Mesenchymal stem cell (in vitro differentiated cells and primary cell): ENCODE measurements around the gene CCNF.

Experiments used
- DNase-seq: peaks from one replicate; pipeline ENCODE4 v3.0.0-alpha.2; 2013
- H2AFZ ChIP-seq: one replicate; pipeline ENCODE4 v1.6.1; 2013; ENCODE audit warnings: low read depth, mild to moderate bottlenecking, control low read depth, inconsistent platforms, low read length, moderate library complexity
- H2AK5ac ChIP-seq: 2 replicates; pipeline ENCODE4 v1.6.1; 2013; ENCODE audit warnings: low read length, moderate library complexity, mild to moderate bottlenecking, inconsistent platforms; ENCODE audit not compliant: severe bottlenecking
- H2BK120ac ChIP-seq: one replicate; pipeline ENCODE4 v1.6.1; 2013; ENCODE audit warnings: low read depth, mild to moderate bottlenecking, inconsistent platforms, low read length, moderate library complexity
- H2BK12ac ChIP-seq, 2 experiments: one replicate each; pipeline ENCODE4 v1.6.1; 2013; ENCODE audit warnings: inconsistent platforms in 2 of 2, low read length in 2 of 2, mild to moderate bottlenecking in 2 of 2, moderate library complexity in 2 of 2, control low read depth in 1 of 2
- H2BK15ac ChIP-seq: one replicate; pipeline ENCODE4 v1.6.1; 2013; ENCODE audit warnings: mild to moderate bottlenecking, low read depth, inconsistent platforms; ENCODE audit not compliant: poor library complexity, severe bottlenecking
- H2BK5ac ChIP-seq: 2 replicates; pipeline ENCODE4 v1.6.1; 2013; ENCODE audit warnings: low read depth, mild to moderate bottlenecking, low read length, control low read depth, inconsistent platforms; ENCODE audit not compliant: poor library complexity, severe bottlenecking
- H3K14ac ChIP-seq, 2 experiments: one replicate each; pipeline ENCODE4 v1.6.1; 2013; ENCODE audit warnings: inconsistent platforms in 2 of 2, low read length in 2 of 2, control low read depth in 1 of 2, mild to moderate bottlenecking in 1 of 2, moderate library complexity in 1 of 2
- H3K18ac ChIP-seq, 2 experiments: one replicate each; pipeline ENCODE4 v1.6.1; 2013; ENCODE audit warnings: inconsistent platforms in 2 of 2, low read length in 2 of 2, control low read depth in 1 of 2, low read depth in 1 of 2, mild to moderate bottlenecking in 1 of 2
- H3K23ac ChIP-seq, 2 experiments: one replicate each; pipeline ENCODE4 v1.6.1; 2013; ENCODE audit warnings: inconsistent platforms in 2 of 2, low read length in 2 of 2, mild to moderate bottlenecking in 2 of 2, moderate library complexity in 2 of 2, control low read depth in 1 of 2
- H3K27ac ChIP-seq: 2 replicates; pipeline ENCODE4 v1.5.1; 2013; ENCODE audit warnings: mild to moderate bottlenecking, moderate library complexity, low read length, control low read depth, inconsistent platforms; ENCODE audit not compliant: poor library complexity, severe bottlenecking
- H3K27me3 ChIP-seq, 2 experiments: 2 replicates each; pipeline versions ENCODE4 v1.6.1 to v1.7.0; 2013; ENCODE audit warnings: low read length in 2 of 2, mild to moderate bottlenecking in 2 of 2, moderate library complexity in 2 of 2, control low read depth in 1 of 2, inconsistent platforms in 1 of 2; ENCODE audit not compliant: control insufficient read depth in 1 of 2, insufficient read depth in 1 of 2
- H3K36me3 ChIP-seq, 2 experiments: 2 replicates each; pipeline versions ENCODE4 v1.6.1 to v1.7.0; 2013; ENCODE audit warnings: low read length in 2 of 2, control low read depth in 1 of 2, inconsistent platforms in 1 of 2, low read depth in 1 of 2, mild to moderate bottlenecking in 1 of 2; ENCODE audit not compliant: insufficient read depth in 2 of 2, control insufficient read depth in 1 of 2
- H3K4ac ChIP-seq, 2 experiments: one replicate each; pipeline ENCODE4 v1.6.1; 2013; ENCODE audit warnings: inconsistent platforms in 2 of 2, low read length in 2 of 2, mild to moderate bottlenecking in 2 of 2, moderate library complexity in 2 of 2, control low read depth in 1 of 2, low read depth in 1 of 2
- H3K4me1 ChIP-seq: 2 replicates; pipeline ENCODE4 v1.6.1; 2013; ENCODE audit warnings: low read depth, low read length, control low read depth; ENCODE audit not compliant: control insufficient read depth, insufficient read depth
- H3K4me2 ChIP-seq: 2 replicates; pipeline ENCODE4 v1.6.1; 2013; ENCODE audit warnings: low read length, mild to moderate bottlenecking, inconsistent platforms; ENCODE audit not compliant: poor library complexity, severe bottlenecking
- H3K4me3 ChIP-seq, 2 experiments: 2 replicates each; pipeline versions ENCODE4 v1.5.1 to v1.7.0; 2013; ENCODE audit warnings: low read length in 2 of 2, mild to moderate bottlenecking in 2 of 2, control low read depth in 1 of 2, low read depth in 1 of 2; ENCODE audit not compliant: insufficient read depth in 1 of 2
- H3K79me1 ChIP-seq: replicated peaks from 2 replicates; pipeline ENCODE4 v1.6.1; 2013; ENCODE audit warnings: mild to moderate bottlenecking, control low read depth, low read length, inconsistent platforms; ENCODE audit not compliant: poor library complexity, severe bottlenecking
- H3K9ac ChIP-seq: 2 replicates; pipeline ENCODE4 v1.7.0; 2013; ENCODE audit warnings: mild to moderate bottlenecking, low read length, moderate library complexity
- H3K9me3 ChIP-seq: 2 replicates; pipeline ENCODE4 v1.7.0; 2013; ENCODE audit warnings: mild to moderate bottlenecking, low read length; ENCODE audit not compliant: control insufficient read depth
- H4K8ac ChIP-seq: one replicate; pipeline ENCODE4 v1.6.1; 2013; ENCODE audit warnings: inconsistent platforms, mild to moderate bottlenecking, low read length, moderate library complexity
- H4K91ac ChIP-seq: one replicate; pipeline ENCODE4 v1.6.1; 2013; ENCODE audit warnings: mild to moderate bottlenecking, low read length, inconsistent platforms
- WGBS: methylation state at CpG from one replicate; pipeline ENCODE4 v1.1.7; 2013; ENCODE audit warnings: mixed read lengths; 5-methylcytosine and 5-hydroxymethylcytosine counted together

Gene CCNF

DNA sequence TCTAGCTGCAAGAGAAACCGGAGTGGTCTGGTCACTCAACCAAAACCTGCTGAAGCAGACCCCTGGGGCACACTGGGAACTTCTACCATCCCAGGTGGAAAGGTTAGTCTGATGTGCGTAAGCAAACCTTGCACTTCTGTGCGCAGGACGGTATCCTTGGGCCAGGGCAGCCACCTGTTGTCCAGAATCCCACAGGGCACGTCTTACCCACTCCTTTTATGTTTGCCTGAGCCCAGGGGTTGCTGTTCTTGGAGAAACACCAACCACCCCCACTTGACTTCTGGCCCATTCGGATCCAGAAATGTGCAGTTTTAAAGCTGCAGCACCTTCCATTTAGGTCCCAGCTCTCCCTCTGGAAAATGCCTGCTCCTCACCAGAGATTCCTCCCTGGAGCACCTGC, 64.4 kb downstream of the CCNF start:
- Histone ChIP-seq H3K27me3 (no peaks in the 10 kb centered on the region), H3K27ac (no peak overlapping the region), H3K14ac (no peak overlapping the region), H3K9ac (no peak overlapping the region), H3K4me3 (no peak overlapping the region), H3K23ac (no peak overlapping the region), H3K9me3 (no peaks in the 10 kb centered on the region), H4K91ac (no peak overlapping the region), H3K18ac (no peak overlapping the region), H2BK15ac (no peak overlapping the region), H2AK5ac (no peak overlapping the region), H2BK5ac (no peak overlapping the region), H3K36me3 (peaks cover 22 to 45% of the 10 kb centered on the region in 2 experiments), H2BK12ac (no peak overlapping the region), H3K4me2 (no peak overlapping the region), H2AFZ (no peak overlapping the region), H3K79me1 (peaks cover 18% of the 10 kb centered on the region), H3K4me1 (peaks cover 12% of the 10 kb centered on the region), H4K8ac (no peak overlapping the region), H3K4ac (no peak overlapping the region), H2BK120ac (no peak overlapping the region)
- no peak for DNase-seq
- 87% methylated on average over 6 of the region's 6 CpGs for WGBS

DNA sequence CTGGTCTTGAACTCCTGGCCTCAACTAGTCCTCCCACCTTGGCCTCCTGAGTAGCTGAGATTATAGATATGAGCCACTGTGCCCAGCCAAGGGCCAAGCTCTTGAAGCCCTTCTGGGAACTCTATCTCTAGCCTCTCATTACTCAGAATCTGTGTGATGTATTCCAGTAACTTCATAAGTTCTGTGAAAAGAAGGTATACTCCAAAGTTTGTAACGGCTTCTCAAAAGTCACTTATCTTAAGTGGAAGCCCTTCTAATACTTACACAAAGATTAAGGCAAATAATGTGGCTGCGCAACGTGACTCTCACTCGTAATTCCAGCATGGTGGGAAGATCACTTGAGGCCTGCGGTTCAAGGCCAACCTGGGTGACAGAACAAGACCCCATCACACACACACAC, 65.4 kb downstream of the CCNF start:
- peaks cover 28 to 53% of the 10 kb centered on the region in 2 experiments for H3K36me3 ChIP-seq
- H4K91ac ChIP-seq: no peak overlapping the region
- H3K9me3 ChIP-seq: no peaks in the 10 kb centered on the region
- no peak overlapping the region for H3K9ac ChIP-seq
- no peak for DNase-seq
- no peak overlapping the region for H3K14ac ChIP-seq
- H3K4me2 ChIP-seq: no peak overlapping the region
- H3K27ac ChIP-seq: no peak overlapping the region
- H2AK5ac ChIP-seq: no peak overlapping the region
- no peak overlapping the region for H3K4me3 ChIP-seq
- no peak overlapping the region for H3K18ac ChIP-seq
- H2BK12ac ChIP-seq: no peak overlapping the region
- H3K79me1 ChIP-seq: peaks cover 18% of the 10 kb centered on the region
- no peak overlapping the region for H2BK120ac ChIP-seq
- H2AFZ ChIP-seq: no peak overlapping the region
- H3K23ac ChIP-seq: no peak overlapping the region
- H3K4ac ChIP-seq: no peak overlapping the region
- H2BK15ac ChIP-seq: no peak overlapping the region
- 88% methylated on average over 5 of the region's 5 CpGs for WGBS
- H3K27me3 ChIP-seq: no peaks in the 10 kb centered on the region
- no peak overlapping the region for H4K8ac ChIP-seq
- no peak overlapping the region for H2BK5ac ChIP-seq
- peaks cover 11% of the 10 kb centered on the region for H3K4me1 ChIP-seq

DNA sequence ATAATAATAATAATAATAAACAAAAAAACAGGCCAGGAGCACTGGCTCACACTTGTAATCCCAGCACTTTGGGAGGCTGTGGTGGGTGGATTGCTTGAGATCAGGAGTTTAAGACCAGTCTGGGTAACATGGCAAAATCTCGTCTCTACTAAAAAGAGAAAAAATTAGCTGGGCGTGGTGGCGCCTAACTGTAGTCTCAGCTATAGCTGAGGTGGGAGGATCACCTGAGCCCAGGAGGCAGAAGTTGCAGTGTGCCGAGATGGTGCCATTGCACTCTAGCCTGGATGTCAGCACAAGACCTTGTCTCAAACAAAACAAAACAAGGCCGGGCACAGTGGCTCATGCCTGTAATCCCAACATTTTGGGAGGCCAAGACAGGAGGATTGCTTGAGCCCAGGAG, 65.8 kb downstream of the CCNF start:
- no peak overlapping the region for H3K18ac ChIP-seq
- H3K4me3 ChIP-seq: no peak overlapping the region
- H2BK120ac ChIP-seq: no peak overlapping the region
- H3K9ac ChIP-seq: no peak overlapping the region
- H3K14ac ChIP-seq: no peak overlapping the region
- no peak overlapping the region for H3K27ac ChIP-seq
- H3K4me1 ChIP-seq: peaks cover 13% of the 10 kb centered on the region
- H2AK5ac ChIP-seq: no peak overlapping the region
- H3K23ac ChIP-seq: no peak overlapping the region
- H3K36me3 ChIP-seq: peaks cover 28 to 53% of the 10 kb centered on the region in 2 experiments
- H2AFZ ChIP-seq: no peak overlapping the region
- H2BK5ac ChIP-seq: no peak overlapping the region
- H3K9me3 ChIP-seq: no peaks in the 10 kb centered on the region
- H3K4ac ChIP-seq: no peak overlapping the region
- WGBS: 96% methylated on average over 5 of the region's 5 CpGs
- H4K8ac ChIP-seq: no peak overlapping the region
- H4K91ac ChIP-seq: no peak overlapping the region
- peaks cover 16% of the 10 kb centered on the region for H3K79me1 ChIP-seq
- H3K4me2 ChIP-seq: no peak overlapping the region
- DNase-seq: no peak
- no peak overlapping the region for H2BK15ac ChIP-seq
- H3K27me3 ChIP-seq: no peaks in the 10 kb centered on the region
- H2BK12ac ChIP-seq: no peak overlapping the region

DNA sequence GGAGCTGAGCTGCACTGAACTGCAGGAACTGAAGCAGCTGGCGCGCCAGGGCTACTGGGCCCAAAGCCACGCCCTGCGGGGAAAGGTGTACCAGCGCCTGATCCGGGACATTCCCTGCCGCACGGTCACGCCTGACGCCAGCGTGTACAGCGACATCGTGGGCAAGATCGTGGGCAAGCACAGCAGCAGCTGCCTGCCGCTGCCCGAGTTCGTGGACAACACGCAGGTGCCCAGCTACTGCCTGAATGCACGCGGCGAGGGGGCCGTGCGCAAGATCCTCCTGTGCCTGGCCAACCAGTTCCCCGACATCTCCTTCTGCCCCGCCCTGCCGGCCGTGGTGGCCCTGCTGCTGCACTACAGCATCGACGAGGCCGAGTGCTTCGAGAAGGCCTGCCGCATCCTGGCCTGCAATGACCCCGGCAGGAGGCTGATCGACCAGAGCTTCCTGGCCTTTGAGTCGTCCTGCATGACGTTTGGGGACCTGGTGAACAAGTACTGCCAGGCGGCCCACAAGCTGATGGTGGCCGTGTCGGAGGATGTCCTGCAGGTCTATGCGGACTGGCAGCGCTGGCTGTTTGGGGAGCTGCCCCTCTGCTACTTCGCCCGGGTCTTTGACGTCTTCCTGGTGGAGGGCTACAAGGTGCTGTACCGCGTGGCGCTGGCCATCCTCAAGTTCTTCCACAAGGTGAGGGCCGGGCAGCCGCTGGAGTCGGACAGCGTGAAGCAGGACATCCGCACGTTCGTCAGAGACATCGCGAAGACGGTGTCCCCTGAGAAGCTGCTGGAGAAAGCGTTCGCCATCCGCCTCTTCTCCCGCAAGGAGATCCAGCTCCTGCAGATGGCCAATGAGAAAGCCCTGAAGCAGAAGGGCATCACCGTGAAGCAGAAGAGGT, 67.2 kb downstream of the CCNF start:
- Histone ChIP-seq H2AK5ac (no peak overlapping the region), H3K4me2 (no peak overlapping the region), H3K36me3 (peaks cover 24 to 56% of the 10 kb centered on the region in 2 experiments), H2BK5ac (no peak overlapping the region), H2BK120ac (no peak overlapping the region), H3K23ac (no peak overlapping the region), H3K18ac (no peak overlapping the region), H3K9ac (no peak overlapping the region), H2AFZ (no peak overlapping the region), H4K8ac (no peak overlapping the region), H3K14ac (no peak overlapping the region), H3K79me1 (peaks cover 20% of the 10 kb centered on the region), H2BK15ac (no peak overlapping the region), H3K4me3 (no peak overlapping the region), H3K4me1 (peaks cover 23% of the 10 kb centered on the region), H2BK12ac (no peak overlapping the region), H4K91ac (no peak overlapping the region), H3K9me3 (no peaks in the 10 kb centered on the region), H3K4ac (no peak overlapping the region), H3K27me3 (no peaks in the 10 kb centered on the region), H3K27ac (no peak overlapping the region)
- DNase-seq: no peak
- WGBS: 96% methylated on average over 62 of the region's 62 CpGs
